ENCODE results near the gene TRMT44.
A peak's percentile ranks its signal among the peaks of the same experiment; 100 is the strongest.
"Not testable (repeated sequence)": the region's sequence is repeated elsewhere in the genome, so short reads cannot be mapped to it uniquely, and the experiment has no call there.

Gene TRMT44

DNA sequence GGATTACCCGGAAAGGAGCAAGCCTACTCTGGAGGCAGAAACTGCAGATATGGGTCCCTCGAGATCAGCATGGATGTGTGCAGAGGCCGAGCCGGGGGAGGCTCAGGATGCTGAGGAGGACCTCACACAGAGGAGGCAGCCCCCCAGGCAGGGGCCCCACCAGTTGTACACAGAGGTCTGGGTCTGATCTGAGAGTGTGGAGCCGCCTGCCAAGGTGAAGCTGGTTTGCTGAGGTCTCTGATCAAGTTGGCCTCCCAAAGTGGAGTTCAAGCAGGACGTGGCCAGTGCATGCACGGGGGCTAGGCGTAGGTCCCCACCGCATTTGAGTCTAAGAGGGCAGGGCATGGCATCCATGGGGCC is 35.1 kb upstream of the TRMT44 start:
- DNase-seq (ENCODE audit: low read depth, low spot score) = no peak

DNA sequence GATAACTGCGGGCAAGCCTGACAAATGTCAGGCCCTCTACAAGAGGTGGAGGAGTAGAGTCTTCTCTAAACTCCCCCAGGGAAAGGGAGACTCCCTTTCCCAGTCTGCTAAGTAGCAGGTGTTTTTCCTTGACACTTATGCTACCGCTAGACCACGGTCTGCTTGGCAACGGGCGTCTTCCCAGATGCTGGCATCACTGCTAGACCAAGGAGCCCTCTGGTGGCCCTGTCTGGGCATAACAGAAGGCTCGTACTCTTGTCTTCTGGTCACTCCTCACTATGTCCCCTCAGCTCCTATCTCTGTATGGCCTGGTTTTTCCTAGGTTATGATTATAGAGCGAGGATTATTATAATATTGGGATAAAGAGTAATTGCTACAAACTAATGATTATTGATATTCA is 33.7 kb upstream of the TRMT44 start:
- DNase-seq (ENCODE audit: low read depth, low spot score) = not testable (repeated sequence)

GRCh38 chr4:8407316-8407715 is 33.3 kb upstream of the TRMT44 start:
- DNase-seq (ENCODE audit: low read depth, low spot score) = no peak

DNA sequence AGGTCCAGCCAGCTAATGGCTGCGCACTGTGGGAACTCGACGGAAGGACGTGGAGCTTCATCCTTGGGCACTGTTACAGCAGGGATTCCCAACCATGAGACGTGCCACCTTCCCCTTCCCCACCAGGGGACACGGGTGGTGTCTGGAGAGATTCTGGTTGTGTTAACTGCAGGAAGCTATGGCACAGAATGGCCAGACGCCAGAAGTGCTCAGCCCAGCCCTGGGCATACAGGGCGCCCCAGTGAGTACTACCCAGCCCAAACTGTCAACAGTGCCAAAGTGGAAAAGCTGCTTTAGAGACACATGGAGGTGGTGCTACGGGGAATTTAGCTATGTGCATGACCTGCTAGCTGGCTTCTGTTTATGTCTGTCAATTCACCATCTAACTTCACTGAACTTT is 32.8 kb upstream of the TRMT44 start:
- DNase-seq (ENCODE audit: low read depth, low spot score) = no peak

- no peak for DNase-seq (ENCODE audit: low read depth, low spot score)
Measured at GRCh38 chr4:8409264-8410065, 31.1 kb upstream of the TRMT44 start.

GRCh38 chr4:8410066-8410625 is 30.4 kb upstream of the TRMT44 start:
- DNase-seq (ENCODE audit: low read depth, low spot score) = no peak

GRCh38 chr4:8410641-8411271 is 29.8 kb upstream of the TRMT44 start:
- peak; percentile 40 for DNase-seq (ENCODE audit: low read depth, low spot score)

- DNase-seq (ENCODE audit: low read depth, low spot score) = no peak
Measured at GRCh38 chr4:8411351-8412180, 29.0 kb upstream of the TRMT44 start.

DNA sequence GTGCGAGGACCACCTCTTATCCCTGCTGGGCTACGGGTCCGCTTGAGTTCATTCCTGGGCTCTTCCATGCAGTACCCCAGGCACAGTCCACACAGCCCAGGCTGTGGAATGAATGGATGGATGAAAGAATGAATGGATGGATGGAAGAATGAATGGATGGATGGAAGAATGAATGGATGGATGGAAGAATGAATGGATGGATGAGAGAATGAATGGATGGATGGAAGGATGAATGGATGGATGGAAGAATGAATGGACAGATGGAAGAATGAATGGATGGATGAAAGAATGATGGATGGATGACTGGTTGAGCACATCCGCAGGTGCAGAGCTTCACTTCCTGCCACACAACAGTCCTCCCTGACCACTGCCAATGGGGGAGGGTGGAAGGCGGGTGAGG is 28.3 kb upstream of the TRMT44 start:
- DNase-seq (ENCODE audit: low read depth, low spot score) = no peak

GRCh38 chr4:8414377-8414776 is 26.2 kb upstream of the TRMT44 start:
- no peak for DNase-seq (ENCODE audit: low read depth, low spot score)

GRCh38 chr4:8417071-8417614 is 23.4 kb upstream of the TRMT44 start:
- DNase-seq (ENCODE audit: low read depth, low spot score) = no peak

DNA sequence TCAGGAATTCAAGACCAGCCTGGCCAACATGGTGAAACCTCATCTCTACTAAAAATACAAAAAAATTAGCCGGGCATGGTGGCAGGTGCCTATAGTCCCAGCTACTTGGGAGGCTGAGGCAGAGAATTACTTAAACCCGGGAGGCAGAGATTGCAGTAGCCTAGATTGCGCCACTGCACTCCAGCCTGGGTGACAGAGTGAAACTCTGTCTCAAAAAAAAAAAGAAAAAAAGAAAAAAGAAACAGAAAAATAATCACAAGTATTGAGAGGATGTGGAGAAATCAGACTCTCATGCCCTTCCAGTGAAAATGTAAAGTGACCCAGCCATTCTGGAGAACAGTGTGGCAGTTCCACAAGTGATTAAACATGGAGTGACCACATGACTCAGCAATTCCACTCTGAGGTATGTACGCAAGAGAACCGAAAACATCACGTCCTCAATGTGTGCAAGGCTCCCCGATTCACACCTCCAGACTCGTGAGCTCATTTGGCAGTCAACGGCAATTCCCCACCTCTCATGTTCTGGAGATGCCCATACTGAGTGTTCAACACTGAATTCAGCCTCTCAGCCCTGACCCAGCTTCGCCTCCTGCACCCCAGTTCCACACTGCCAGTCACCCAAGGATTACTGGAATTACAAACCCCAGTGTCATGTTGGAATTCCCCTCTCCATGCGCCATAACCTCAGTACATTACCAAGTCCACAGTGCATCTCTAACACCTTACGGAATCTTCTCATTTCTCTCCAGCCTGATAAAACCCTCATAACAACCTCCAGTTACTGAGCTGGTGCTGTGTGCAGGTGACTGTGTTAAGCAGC is 21.1 kb upstream of the TRMT44 start:
- DNase-seq (ENCODE audit: low read depth, low spot score) = no peak

GRCh38 chr4:8420151-8420550 is 20.4 kb upstream of the TRMT44 start:
- not testable (repeated sequence) for DNase-seq (ENCODE audit: low read depth, low spot score)

GRCh38 chr4:8422327-8422726 is 18.2 kb upstream of the TRMT44 start:
- no peak for DNase-seq (ENCODE audit: low read depth, low spot score)

- DNase-seq (ENCODE audit: low read depth, low spot score) = no peak
Measured at GRCh38 chr4:8422786-8423185, 17.8 kb upstream of the TRMT44 start.

DNA sequence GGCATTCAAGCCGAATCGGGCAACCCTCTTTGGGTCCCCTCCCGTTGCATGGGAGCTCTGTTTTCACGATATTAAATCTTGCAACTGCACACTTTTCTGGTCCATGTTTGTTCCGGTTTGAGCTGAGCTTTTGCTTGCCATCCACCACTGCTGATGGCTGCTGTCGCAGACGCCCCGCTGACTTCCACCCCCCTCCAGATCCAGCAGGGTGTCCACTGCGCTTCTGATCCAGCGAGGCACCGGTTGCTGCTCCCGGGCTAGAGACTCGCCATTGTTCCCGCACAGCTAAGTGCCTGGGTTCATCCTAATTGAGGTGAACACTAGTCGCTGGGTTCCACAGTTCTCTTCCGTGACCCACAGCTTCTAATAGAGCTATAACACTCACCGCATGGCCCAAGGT is 13.3 kb upstream of the TRMT44 start:
- no peak for DNase-seq (ENCODE audit: low read depth, low spot score)

GRCh38 chr4:8427761-8428287 is 12.8 kb upstream of the TRMT44 start:
- no peak for DNase-seq (ENCODE audit: low read depth, low spot score)

DNA sequence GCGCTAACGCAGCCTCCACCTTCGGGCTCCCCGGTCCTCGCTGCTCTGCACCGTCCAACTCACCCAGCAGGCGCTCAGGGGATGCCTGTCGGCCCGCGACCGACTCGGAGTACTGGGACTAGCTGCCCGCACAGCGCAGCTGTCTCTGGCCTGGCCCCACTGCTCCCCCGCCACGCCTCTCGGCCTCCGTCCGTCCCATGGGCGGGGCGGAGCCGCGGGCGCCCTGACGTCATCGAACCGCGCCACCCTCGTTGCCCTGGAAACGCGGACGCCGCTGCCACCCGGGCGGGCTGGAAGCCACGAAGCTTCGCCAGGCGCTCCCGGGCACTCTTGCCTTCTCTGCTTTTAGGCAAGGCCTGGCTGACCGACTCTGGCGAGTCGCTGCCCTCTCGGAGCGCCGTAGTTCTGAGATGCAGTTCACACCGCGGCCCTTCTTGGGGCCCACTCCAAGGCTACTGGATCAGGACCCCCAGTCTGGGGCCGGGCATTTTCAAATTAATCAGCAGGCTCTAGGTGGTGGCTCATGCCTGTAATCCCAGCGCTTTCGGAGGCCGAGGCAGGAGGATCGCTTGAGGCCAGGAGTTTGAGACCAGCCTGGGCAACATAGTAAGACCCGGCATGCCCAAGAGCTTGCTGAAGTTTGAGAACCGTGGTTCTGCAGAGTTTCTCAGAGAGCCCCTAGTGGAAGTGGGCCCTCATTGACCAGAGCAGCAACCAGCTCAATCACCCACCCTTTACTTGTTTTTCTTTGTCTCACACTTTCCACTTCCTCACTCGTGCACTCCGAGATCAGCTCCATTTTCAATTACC is 12.1 kb upstream of the TRMT44 start:
- peak; percentile 55 for DNase-seq (ENCODE audit: low read depth, low spot score)

GRCh38 chr4:8431553-8431952 is 9.0 kb upstream of the TRMT44 start:
- no peak for DNase-seq (ENCODE audit: low read depth, low spot score)

DNA sequence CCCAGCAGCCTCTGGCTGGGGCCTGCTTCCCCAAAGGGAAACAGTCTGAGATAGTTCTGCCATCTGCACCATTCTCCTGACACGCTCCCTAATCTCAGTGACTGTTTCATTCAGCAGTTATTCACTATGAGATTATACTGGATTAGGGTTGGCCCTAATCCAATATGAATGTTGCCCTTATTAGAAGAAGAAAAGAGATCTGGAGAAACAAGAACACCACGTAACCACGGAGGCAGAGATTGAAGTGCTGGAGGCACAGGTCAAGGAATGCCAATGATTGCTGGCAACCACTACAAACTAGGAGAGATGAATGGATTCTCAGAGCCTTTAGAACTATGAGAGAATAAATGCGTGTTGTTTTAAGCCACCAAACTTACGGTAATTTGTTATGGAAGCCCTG is 7.4 kb upstream of the TRMT44 start:
- DNase-seq (ENCODE audit: low read depth, low spot score) = no peak

Data from smooth muscle cell of the brain vasculature (primary cell).